Left cardiac atrium (tissue), 4 donors: ENCODE data around the gene ANGPTL4. TPM values are rescaled to one million over a fixed set of nuclear protein-coding genes. Genes with fewer than 3 reads are reported as not detected.
"Not testable (repeated sequence)": the region's sequence is repeated elsewhere in the genome, so short reads cannot be mapped to it uniquely, and the experiment has no call there.

Source experiments
- ATAC-seq, 2 donors: fragments of 200-7000 bp; cut with Tn5 transposase; one replicate each; pipeline ENCODE4 v1.9.1; 2020; ENCODE audit warnings: mild to moderate bottlenecking in 2 of 2, moderate library complexity in 2 of 2
- DNase-seq: peaks from one replicate; pipeline ENCODE4 v3.0.0-alpha.2; 2020
- intact Hi-C, 2 donors: fragments of 100-400 bp; cut with DNase I; formaldehyde crosslinking; loops; one replicate each; pipeline versions ENCODE4 v1.14.1 to v1.15.1; 2022 to 2023
- total RNA-seq, 2 donors: library from RNA; stranded (reverse); fragmentation: NEBNext Ultra II Directional; extraction: Animal tissue kit (Norgen Biotek cat#: 25700); gene quantifications; one replicate each; pipeline ENCODE4 v1.2.1, GENCODE V29; 2021
- donor health status: DM: no; HTN: yes; CAD: no.
- donor health status: DM: no; HTN: yes; CAD: no; lungs with severe emphysema.
- donor health status: DM: yes; HTN: yes; CAD: no.
- donor health status: Dilated cardiomyopathy.

The ANGPTL4 gene
- total RNA-seq, 2 donors from 2014 or later, result 16.3 to 81.6 TPM

- intact Hi-C loops, DNase-seq, ATAC-seq: not testable (repeated sequence)
Measured at GRCh38 chr19:8384569-8384968, 20.6 kb downstream of the ANGPTL4 start.

- intact Hi-C loops, result not testable (repeated sequence)
Measured at GRCh38 chr19:8385103-8385502, 21.1 kb downstream of the ANGPTL4 start.

GRCh38 chr19:8385566-8385965, 21.6 kb downstream of the ANGPTL4 start:
- DNase-seq, intact Hi-C loops, ATAC-seq: not testable (repeated sequence)

More at GRCh38 chr19:8385103-8385502, 21.1 kb downstream of the ANGPTL4 start:
- not testable (repeated sequence) for DNase-seq, ATAC-seq

GRCh38 chr19:8386419-8386818, 22.5 kb downstream of the ANGPTL4 start:
- intact Hi-C loops, ATAC-seq, DNase-seq: not testable (repeated sequence)

GRCh38 chr19:8386990-8387389, 23.0 kb downstream of the ANGPTL4 start:
- ATAC-seq (no peak), DNase-seq (no peak)
- intact Hi-C loops, result no loop called here

- DNase-seq (peak; percentile 9), ATAC-seq (no peak)
- intact Hi-C loops, result no loop called here
Measured at GRCh38 chr19:8387688-8388611, 24.0 kb downstream of the ANGPTL4 start.

GRCh38 chr19:8388612-8388958, 24.6 kb downstream of the ANGPTL4 start:
- no peak for ATAC-seq
- intact Hi-C loops, result no loop called here

GRCh38 chr19:8389891-8390616, 26.1 kb downstream of the ANGPTL4 start, which contains the start of gene RAB11B:
Gene RAB11B, plus strand, starts transcription at chr19:8390360. Its CDS starts 57 bp downstream, at chr19:8390417.
- intact Hi-C loops, result no loop called here
- ATAC-seq, result peak; percentile 95 to 96
- DNase-seq, result peak; percentile 99

More at GRCh38 chr19:8388612-8388958, 24.6 kb downstream of the ANGPTL4 start:
- peak; percentile 14 for DNase-seq

- peak; percentile 87 to 92 for ATAC-seq
- intact Hi-C loops, result no loop called here
- DNase-seq, result peak; percentile 96
Measured at GRCh38 chr19:8390617-8390981, 26.6 kb downstream of the ANGPTL4 start.

- peak; percentile 27 for DNase-seq
- intact Hi-C loops, result no loop called here
- no peak for ATAC-seq
Measured at GRCh38 chr19:8391198-8392016, 27.5 kb downstream of the ANGPTL4 start.

- DNase-seq (no peak), ATAC-seq (no peak)
- intact Hi-C loops, result no loop called here
Measured at GRCh38 chr19:8392017-8392591, 28.1 kb downstream of the ANGPTL4 start.

- DNase-seq (no peak), ATAC-seq (no peak)
- intact Hi-C loops, result no loop called here
Measured at GRCh38 chr19:8393192-8393870, 29.4 kb downstream of the ANGPTL4 start.

- intact Hi-C loops, result no loop called here
- no peak for ATAC-seq
- DNase-seq, result no peak
Measured at GRCh38 chr19:8393871-8394250, 29.9 kb downstream of the ANGPTL4 start.

- DNase-seq, result no peak
- ATAC-seq, result no peak
- intact Hi-C loops, result loop anchor here (2.0 to 5.0 kb wide), 2 partner anchors 41 to 43 kb away; no protein-coding TSS in a partner anchor
Measured at GRCh38 chr19:8395621-8396082, 31.7 kb downstream of the ANGPTL4 start.

GRCh38 chr19:8396185-8396562, 32.2 kb downstream of the ANGPTL4 start:
- peak; percentile 19 for DNase-seq
- no peak for ATAC-seq
- intact Hi-C loops, result loop anchor here (2.0 to 5.0 kb wide), 2 partner anchors 41 to 44 kb away; no protein-coding TSS in a partner anchor

- DNase-seq (peak; percentile 86), ATAC-seq (peak; percentile 47 to 61)
- intact Hi-C loops, result loop anchor here (2.0 to 5.0 kb wide), 2 partner anchors 42 to 44 kb away; no protein-coding TSS in a partner anchor
Measured at GRCh38 chr19:8396563-8397203, 32.7 kb downstream of the ANGPTL4 start.

GRCh38 chr19:8397271-8397670, 33.3 kb downstream of the ANGPTL4 start:
- ATAC-seq (peak in 1 of 2 donors; percentile 11), DNase-seq (peak; percentile 23)
- intact Hi-C loops, result loop anchor here (2.0 to 5.0 kb wide), 2 partner anchors 42 to 45 kb away; no protein-coding TSS in a partner anchor
